Measurements from ENCODE around the gene HAP1. TPM values are rescaled to one million over a fixed set of nuclear protein-coding genes. Genes with fewer than 3 reads are reported as not detected.

Gene HAP1
- polyA plus RNA-seq, 1 of the 3 experiments (the other 2 are of a cell fraction), result 0.18 TPM

DNA sequence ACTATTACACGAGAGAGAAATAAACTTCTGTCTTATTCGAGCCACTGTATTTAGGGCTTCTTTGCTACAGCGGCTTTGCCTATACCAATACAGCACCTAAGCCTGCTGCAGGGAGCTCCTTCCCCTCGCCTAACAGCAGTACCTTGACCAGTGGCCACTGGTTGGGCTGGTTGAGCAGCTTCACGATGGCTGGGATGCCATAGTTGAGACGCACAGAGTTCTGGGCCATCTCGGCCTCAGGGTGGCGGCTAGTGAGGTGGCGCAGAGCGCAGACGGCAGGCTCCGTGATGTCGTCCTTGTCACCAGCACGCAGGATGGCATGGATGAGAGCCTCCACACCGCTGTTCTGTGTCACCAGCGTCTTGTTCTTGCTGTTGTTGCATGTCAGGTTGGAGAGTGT is 28.4 kb upstream of the HAP1 start:
- no peak overlapping the region for H2AFZ ChIP-seq (ENCODE audit: low read depth)
- H3K79me2 ChIP-seq (ENCODE audit: insufficient read depth), result no peaks in the 10 kb centered on the region
- H3K9me3 ChIP-seq, result no peaks in the 10 kb centered on the region
- TF ChIP-seq MXI1 (IDR thresholded peaks at IDR 0.05; ENCODE audit: low read depth, low read length), result no peak
- peaks cover 0 to 14% of the 10 kb centered on the region in 2 experiments for H3K36me3 ChIP-seq (replicated peaks in 1 of 2; ENCODE audit: control insufficient read depth in 1 of 2, insufficient read depth in 2 of 2, low read length in 1 of 2)
- CTCF ChIA-PET, result interaction anchor here (0.7 to 3.1 kb wide), 4 partner anchors 23 to 39 kb away, joined by 3 to 12 read pairs (median 4); partner anchors contain the start of gene JUP
- no peaks in the 10 kb centered on the region for H4K20me1 ChIP-seq (ENCODE audit: insufficient read depth)
- DNase-seq, result no peak
- POLR2A ChIA-PET, result no interaction called here
- H3F3A ChIP-seq (replicated peaks; ENCODE audit: insufficient read depth), result peaks cover 3% of the 10 kb centered on the region
- H3K4me3 ChIP-seq (ENCODE audit: low read depth in 2 of 2, low read length in 1 of 2), result no peak overlapping the region
- H3K4me2 ChIP-seq, result no peak overlapping the region
- H3K4me1 ChIP-seq (ENCODE audit: control insufficient read depth in 1 of 2, insufficient read depth in 2 of 2, low read depth in 1 of 2, low read length in 1 of 2), result no peaks in the 10 kb centered on the region; a peak in 1 of 4 replicates
- H3K27ac ChIP-seq (ENCODE audit: low read depth in 2 of 2, low read length in 1 of 2), result no peak overlapping the region
- H3K27me3 ChIP-seq (ENCODE audit: insufficient read depth), result no peaks in the 10 kb centered on the region
- no peaks in the 10 kb centered on the region for H3K9me2 ChIP-seq
- H3K9ac ChIP-seq, result no peak overlapping the region
- WGBS (ENCODE audit: low lambda C conversion rate), result 94% methylated on average over 14 of the region's 16 CpGs

DNA sequence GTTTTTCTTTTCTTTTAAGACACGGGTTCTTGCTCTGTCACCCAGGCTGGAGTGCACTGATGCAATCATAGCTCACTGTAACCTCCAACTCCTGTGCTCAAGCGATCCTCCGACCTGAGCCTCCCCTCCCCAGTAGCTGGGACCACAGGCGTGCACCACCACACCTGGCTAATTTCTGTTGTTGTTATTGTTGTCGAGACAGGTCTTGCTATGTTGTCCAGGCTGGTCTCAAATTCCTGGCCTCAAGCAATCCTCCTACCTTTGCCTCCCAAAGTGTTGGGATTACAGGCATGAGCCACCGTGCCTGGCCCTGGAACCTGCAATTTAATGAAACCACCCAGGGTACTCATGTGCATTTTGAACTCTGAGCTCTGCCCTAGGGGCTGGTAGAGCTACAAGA is 27.9 kb upstream of the HAP1 start:
- Histone ChIP-seq H3K9me3 (no peaks in the 10 kb centered on the region), H3K79me2 (ENCODE audit: insufficient read depth) (no peaks in the 10 kb centered on the region), H3K4me2 (no peak overlapping the region), H4K20me1 (ENCODE audit: insufficient read depth) (no peaks in the 10 kb centered on the region), H3K36me3 (replicated peaks in 1 of 2; ENCODE audit: control insufficient read depth in 1 of 2, insufficient read depth in 2 of 2, low read length in 1 of 2) (peaks cover 0 to 11% of the 10 kb centered on the region in 2 experiments), H3K27me3 (ENCODE audit: insufficient read depth) (no peaks in the 10 kb centered on the region), H3K9me2 (no peaks in the 10 kb centered on the region), H3K4me1 (ENCODE audit: control insufficient read depth in 1 of 2, insufficient read depth in 2 of 2, low read depth in 1 of 2, low read length in 1 of 2) (no peaks in the 10 kb centered on the region; a peak in 1 of 4 replicates), H2AFZ (ENCODE audit: low read depth) (no peak overlapping the region), H3F3A (replicated peaks; ENCODE audit: insufficient read depth) (peaks cover 3% of the 10 kb centered on the region), H3K27ac (ENCODE audit: low read depth in 2 of 2, low read length in 1 of 2) (no peak overlapping the region), H3K4me3 (ENCODE audit: low read depth in 2 of 2, low read length in 1 of 2) (no peak overlapping the region), H3K9ac (no peak overlapping the region)
- no peak for DNase-seq
- TF ChIP-seq TEAD4 (IDR thresholded peaks at IDR 0.05; ENCODE audit: borderline replicate concordance, insufficient read depth), result no peak
- TF ChIP-seq MEF2A (IDR thresholded peaks at IDR 0.05; ENCODE audit: borderline replicate concordance, low read depth), result no peak
- no peak for TF ChIP-seq POLR2AphosphoS5 (IDR thresholded peaks at IDR 0.05; ENCODE audit: low read depth, low read length)
- TF ChIP-seq RCOR1 (IDR thresholded peaks at IDR 0.05; ENCODE audit: low read length), result no peak
- no peak for TF ChIP-seq RAD21 (IDR thresholded peaks at IDR 0.05; ENCODE audit: low read length)
- no peak for TF ChIP-seq FOSL2 (IDR thresholded peaks at IDR 0.05; ENCODE audit: borderline replicate concordance, low read depth)
- no peak for TF ChIP-seq TAF1 (IDR thresholded peaks at IDR 0.05; ENCODE audit: borderline replicate concordance, low read depth, low read length)
- TF ChIP-seq FOXM1 (IDR thresholded peaks at IDR 0.05; ENCODE audit: low read depth), result no peak
- TF ChIP-seq, protein P1, sequence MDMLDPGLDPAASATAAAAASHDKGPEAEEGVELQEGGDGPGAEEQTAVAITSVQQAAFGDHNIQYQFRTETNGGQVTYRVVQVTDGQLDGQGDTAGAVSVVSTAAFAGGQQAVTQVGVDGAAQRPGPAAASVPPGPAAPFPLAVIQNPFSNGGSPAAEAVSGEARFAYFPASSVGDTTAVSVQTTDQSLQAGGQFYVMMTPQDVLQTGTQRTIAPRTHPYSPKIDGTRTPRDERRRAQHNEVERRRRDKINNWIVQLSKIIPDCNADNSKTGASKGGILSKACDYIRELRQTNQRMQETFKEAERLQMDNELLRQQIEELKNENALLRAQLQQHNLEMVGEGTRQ (IDR thresholded peaks at IDR 0.05; ENCODE audit: borderline replicate concordance, low read depth, low read length), result no peak
- no peak for TF ChIP-seq JUND (IDR thresholded peaks at IDR 0.05)
- TF ChIP-seq, protein P2, sequence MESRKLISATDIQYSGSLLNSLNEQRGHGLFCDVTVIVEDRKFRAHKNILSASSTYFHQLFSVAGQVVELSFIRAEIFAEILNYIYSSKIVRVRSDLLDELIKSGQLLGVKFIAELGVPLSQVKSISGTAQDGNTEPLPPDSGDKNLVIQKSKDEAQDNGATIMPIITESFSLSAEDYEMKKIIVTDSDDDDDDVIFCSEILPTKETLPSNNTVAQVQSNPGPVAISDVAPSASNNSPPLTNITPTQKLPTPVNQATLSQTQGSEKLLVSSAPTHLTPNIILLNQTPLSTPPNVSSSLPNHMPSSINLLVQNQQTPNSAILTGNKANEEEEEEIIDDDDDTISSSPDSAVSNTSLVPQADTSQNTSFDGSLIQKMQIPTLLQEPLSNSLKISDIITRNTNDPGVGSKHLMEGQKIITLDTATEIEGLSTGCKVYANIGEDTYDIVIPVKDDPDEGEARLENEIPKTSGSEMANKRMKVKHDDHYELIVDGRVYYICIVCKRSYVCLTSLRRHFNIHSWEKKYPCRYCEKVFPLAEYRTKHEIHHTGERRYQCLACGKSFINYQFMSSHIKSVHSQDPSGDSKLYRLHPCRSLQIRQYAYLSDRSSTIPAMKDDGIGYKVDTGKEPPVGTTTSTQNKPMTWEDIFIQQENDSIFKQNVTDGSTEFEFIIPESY (IDR thresholded peaks at IDR 0.05; ENCODE audit: borderline replicate concordance, low read depth), result no peak
- TF ChIP-seq MXI1 (IDR thresholded peaks at IDR 0.05; ENCODE audit: low read depth, low read length), result no peak
- TF ChIP-seq NFIC (IDR thresholded peaks at IDR 0.05; ENCODE audit: borderline replicate concordance), result no peak
- no peak for TF ChIP-seq TCF12 (IDR thresholded peaks at IDR 0.05)
- ChIA-PET CTCF (interaction anchor here (0.7 to 3.1 kb wide), 4 partner anchors 24 to 39 kb away, joined by 3 to 12 read pairs (median 4); partner anchors contain the start of gene JUP), POLR2A (no interaction called here)
- 90% methylated on average over 6 of the region's 6 CpGs for WGBS (ENCODE audit: low lambda C conversion rate)

All from SK-N-SH (cell line).